NB4 (cell line): ENCODE measurements around the gene CLBA1.
"Not testable (repeated sequence)": the region's sequence is repeated elsewhere in the genome, so short reads cannot be mapped to it uniquely, and the experiment has no call there.

Experiments used
- DNase-seq: peaks from one replicate; pipeline ENCODE4 v3.0.0; 2010; ENCODE audit warnings: low read depth
- H3K4me3 ChIP-seq: one replicate; pipeline ENCODE4 v1.5.1; 2011; ENCODE audit warnings: mild to moderate bottlenecking, low read depth, low read length, moderate library complexity
- CTCF ChIP-seq: IDR thresholded peaks from one replicate; pipeline ENCODE4 v1.5.1; 2012; ENCODE audit warnings: low read depth, low read length
- MYC ChIP-seq: IDR thresholded peaks from 2 replicates; pipeline ENCODE4 v1.6.1; 2011; ENCODE audit warnings: low read depth, low read length
- POLR2A ChIP-seq: IDR thresholded peaks from 2 replicates; pipeline ENCODE4 v1.6.1; 2011; ENCODE audit warnings: mild to moderate bottlenecking; ENCODE audit not compliant: insufficient read length; ENCODE audit errors: extremely low read depth
- TF ChIP-seq, protein P1 (sequence below): IDR thresholded peaks from 2 replicates; pipeline ENCODE4 v1.6.1; 2011; ENCODE audit warnings: low read depth, low read length

CLBA1 gene

DNA sequence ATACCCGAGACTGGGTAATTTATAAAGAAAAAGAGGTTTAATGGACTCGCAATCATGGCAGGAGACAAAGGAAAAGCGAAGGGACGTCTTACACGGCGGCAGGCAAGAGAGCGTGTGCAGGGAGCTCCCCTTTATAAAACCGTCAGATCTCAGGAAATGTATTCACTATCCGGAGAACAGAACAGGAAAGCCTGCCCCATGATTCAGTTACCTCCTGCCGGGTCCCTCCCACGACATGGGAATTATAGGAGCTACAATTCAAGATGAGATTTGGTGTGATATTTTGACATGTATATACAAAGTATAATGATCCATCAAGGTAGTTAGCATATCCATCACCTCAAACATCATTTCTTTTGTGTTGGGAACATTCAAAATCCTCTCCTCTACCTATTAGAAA is 37.6 kb downstream of the CLBA1 start:
- TF ChIP-seq CTCF (no peak), POLR2A (no peak), MYC (no peak)
- TF ChIP-seq, protein P1, sequence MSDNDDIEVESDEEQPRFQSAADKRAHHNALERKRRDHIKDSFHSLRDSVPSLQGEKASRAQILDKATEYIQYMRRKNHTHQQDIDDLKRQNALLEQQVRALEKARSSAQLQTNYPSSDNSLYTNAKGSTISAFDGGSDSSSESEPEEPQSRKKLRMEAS: no peak
- no peak overlapping the region for H3K4me3 ChIP-seq
- DNase-seq: no peak

GRCh38 chr14:105023791-105024480 is 38.3 kb downstream of the CLBA1 start:
- no peak overlapping the region for H3K4me3 ChIP-seq
- TF ChIP-seq MYC (no peak), CTCF (no peak), POLR2A (no peak)
- TF ChIP-seq, protein P1: no peak
- no peak for DNase-seq

- no peak overlapping the region for H3K4me3 ChIP-seq
- DNase-seq: no peak
- TF ChIP-seq CTCF (no peak), POLR2A (no peak), MYC (no peak)
- TF ChIP-seq, protein P1: no peak
Measured at GRCh38 chr14:105025429-105025828, 39.8 kb downstream of the CLBA1 start.

- TF ChIP-seq POLR2A: no peak
- TF ChIP-seq CTCF: no peak
- TF ChIP-seq, protein P1: no peak
- no peak; the same call in 1 of the 2 replicates for TF ChIP-seq MYC
- no peak overlapping the region for H3K4me3 ChIP-seq
- DNase-seq: peak; percentile 84
Measured at GRCh38 chr14:105026033-105026785, 40.6 kb downstream of the CLBA1 start.

DNA sequence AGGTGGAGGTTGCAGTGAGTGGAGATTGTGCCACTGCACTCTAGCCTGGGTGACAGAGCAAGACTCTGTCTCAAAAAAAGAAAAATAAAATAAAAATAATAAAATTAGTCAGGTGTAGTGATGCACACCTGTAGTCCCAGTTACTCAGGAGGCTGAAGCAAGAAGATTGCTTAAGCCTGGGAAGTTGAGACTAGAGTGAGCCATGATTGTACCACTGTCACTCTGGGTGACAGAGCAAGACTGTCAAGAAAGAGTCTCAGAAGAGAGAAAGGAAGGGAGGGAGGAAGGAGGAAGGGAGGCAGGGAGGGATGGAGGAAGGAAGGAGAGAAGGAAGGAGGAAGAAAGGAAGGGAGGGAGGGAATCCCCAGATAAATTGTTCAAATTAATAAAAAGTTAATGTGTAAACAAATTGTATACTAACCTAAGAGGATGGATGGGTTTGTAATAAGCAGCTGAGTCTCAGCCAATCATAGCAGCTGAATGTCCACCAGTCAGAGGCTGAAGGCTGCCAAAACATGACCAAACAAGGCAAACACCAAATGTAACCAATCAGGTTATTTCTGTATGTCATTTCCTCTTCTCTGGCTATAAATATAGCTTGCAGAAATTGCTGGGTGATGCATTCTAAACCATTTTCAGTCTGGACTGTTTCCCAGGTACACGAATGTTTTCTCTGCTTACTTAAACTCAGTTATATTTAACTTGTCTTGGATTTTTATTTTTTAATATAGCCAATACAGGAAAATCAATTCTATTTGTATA is 41.4 kb downstream of the CLBA1 start:
- DNase-seq: no peak
- TF ChIP-seq MYC: no peak
- TF ChIP-seq CTCF: no peak
- TF ChIP-seq POLR2A: no peak
- TF ChIP-seq, protein P1: no peak

GRCh38 chr14:105027718-105028117 is 42.1 kb downstream of the CLBA1 start:
- H3K4me3 ChIP-seq: not testable (repeated sequence)

More for the DNA sequence above, 41.4 kb downstream of the CLBA1 start:
- no peak overlapping the region for H3K4me3 ChIP-seq

More at GRCh38 chr14:105027718-105028117, 42.1 kb downstream of the CLBA1 start:
- DNase-seq: not testable (repeated sequence)
